HL-60 (cell line): ENCODE data around the gene ETFA.

Experiments used
- POLR2AphosphoS5 ChIP-seq: IDR thresholded peaks from 2 replicates; pipeline ENCODE4 v1.6.1; 2012; ENCODE audit warnings: low read depth
- TF ChIP-seq, protein P1 (sequence below): IDR thresholded peaks from one replicate; pipeline ENCODE4 v1.5.1; 2011; ENCODE audit warnings: low read length, control low read depth, inconsistent platforms; ENCODE audit not compliant: insufficient read depth

- TF ChIP-seq, protein P1, sequence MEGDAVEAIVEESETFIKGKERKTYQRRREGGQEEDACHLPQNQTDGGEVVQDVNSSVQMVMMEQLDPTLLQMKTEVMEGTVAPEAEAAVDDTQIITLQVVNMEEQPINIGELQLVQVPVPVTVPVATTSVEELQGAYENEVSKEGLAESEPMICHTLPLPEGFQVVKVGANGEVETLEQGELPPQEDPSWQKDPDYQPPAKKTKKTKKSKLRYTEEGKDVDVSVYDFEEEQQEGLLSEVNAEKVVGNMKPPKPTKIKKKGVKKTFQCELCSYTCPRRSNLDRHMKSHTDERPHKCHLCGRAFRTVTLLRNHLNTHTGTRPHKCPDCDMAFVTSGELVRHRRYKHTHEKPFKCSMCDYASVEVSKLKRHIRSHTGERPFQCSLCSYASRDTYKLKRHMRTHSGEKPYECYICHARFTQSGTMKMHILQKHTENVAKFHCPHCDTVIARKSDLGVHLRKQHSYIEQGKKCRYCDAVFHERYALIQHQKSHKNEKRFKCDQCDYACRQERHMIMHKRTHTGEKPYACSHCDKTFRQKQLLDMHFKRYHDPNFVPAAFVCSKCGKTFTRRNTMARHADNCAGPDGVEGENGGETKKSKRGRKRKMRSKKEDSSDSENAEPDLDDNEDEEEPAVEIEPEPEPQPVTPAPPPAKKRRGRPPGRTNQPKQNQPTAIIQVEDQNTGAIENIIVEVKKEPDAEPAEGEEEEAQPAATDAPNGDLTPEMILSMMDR = no peak
- TF ChIP-seq POLR2AphosphoS5 = no peak
Measured at GRCh38 chr15:76345880-76346668, 34.8 kb upstream of the ETFA start.
